Spleen (tissue), 7 donors: Measurements from ENCODE around the gene IRS2.
A peak's percentile ranks its signal among the peaks of the same experiment; 100 is the strongest.

ENCODE experiments used
- POLR2A ChIP-seq, 3 donors: fragments of 450-650 bp; IDR thresholded peaks; one replicate each; pipeline ENCODE4 v1.5.1; 2017; ENCODE audit warnings: antibody characterized with exemption in 3 of 3, mild to moderate bottlenecking in 1 of 3
- POLR2AphosphoS5 ChIP-seq, 3 donors: sonication (generic); formaldehyde crosslinking; IDR thresholded peaks; one replicate each; pipeline ENCODE4 v1.5.1; 2017; ENCODE audit warnings: antibody characterized with exemption in 3 of 3
- TF ChIP-seq, protein P1 (sequence below), 11 experiments: fragments of 200-600 bp in 7 of 11; fragments of 450-650 bp in 4 of 11; sonication (generic) in 4 of 11; IDR thresholded peaks in 8 of 11; conservative IDR thresholded peaks in 3 of 11; 1 replicate in 7 of 11; 2 replicates in 4 of 11; pipeline versions ENCODE4 v1.4.0 to v1.8.0; 2016 to 2021; ENCODE audit warnings: antibody characterized with exemption in 11 of 11, inconsistent platforms in 4 of 11, mild to moderate bottlenecking in 1 of 11
- donor health status: DM: no; HTN: no; CAD: no; lungs with moderate emphysema.
- donor health status: DM: no; HTN: no; CAD: no.
- donor health status: DM: no; HTN: no; CAD: no.

DNA sequence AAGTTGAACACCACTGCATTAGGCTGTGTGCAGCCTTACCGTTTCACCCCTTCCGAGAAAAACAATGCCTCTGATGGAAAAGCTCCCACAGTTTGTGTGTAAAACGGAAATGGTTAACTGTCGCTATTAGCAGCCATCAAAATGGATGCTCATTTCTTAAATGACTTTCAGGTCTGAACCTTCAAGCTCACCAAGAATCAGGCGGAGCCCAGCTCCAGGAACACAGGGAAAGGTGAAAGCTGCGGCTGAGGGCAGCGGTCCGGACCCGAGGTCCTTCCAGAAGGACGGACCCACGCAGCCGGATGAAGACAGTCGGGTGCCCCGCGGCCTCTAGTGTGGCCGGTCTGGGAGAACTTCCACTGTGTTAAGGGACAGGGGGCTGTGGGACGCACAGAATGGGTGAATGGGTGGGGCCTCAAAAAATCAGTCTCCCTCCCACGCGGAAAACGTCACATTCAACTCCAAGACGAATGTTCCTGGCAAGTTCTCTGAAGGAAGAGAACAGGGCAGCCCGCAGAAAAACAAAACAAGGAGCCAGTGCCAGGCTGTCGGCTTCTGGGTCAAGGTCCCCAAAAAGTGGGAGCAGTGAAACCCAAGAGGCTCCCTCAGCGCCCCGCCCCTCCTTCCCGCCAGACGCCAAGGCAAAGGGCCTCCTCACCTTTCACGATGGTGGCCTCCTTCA is 4.9 kb downstream of the IRS2 start:
- TF ChIP-seq, protein P1, sequence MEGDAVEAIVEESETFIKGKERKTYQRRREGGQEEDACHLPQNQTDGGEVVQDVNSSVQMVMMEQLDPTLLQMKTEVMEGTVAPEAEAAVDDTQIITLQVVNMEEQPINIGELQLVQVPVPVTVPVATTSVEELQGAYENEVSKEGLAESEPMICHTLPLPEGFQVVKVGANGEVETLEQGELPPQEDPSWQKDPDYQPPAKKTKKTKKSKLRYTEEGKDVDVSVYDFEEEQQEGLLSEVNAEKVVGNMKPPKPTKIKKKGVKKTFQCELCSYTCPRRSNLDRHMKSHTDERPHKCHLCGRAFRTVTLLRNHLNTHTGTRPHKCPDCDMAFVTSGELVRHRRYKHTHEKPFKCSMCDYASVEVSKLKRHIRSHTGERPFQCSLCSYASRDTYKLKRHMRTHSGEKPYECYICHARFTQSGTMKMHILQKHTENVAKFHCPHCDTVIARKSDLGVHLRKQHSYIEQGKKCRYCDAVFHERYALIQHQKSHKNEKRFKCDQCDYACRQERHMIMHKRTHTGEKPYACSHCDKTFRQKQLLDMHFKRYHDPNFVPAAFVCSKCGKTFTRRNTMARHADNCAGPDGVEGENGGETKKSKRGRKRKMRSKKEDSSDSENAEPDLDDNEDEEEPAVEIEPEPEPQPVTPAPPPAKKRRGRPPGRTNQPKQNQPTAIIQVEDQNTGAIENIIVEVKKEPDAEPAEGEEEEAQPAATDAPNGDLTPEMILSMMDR (IDR thresholded peaks at IDR 0.05 in 8 of 11, conservative IDR thresholded peaks at IDR 0.05 in 3 of 11) = no peak
- TF ChIP-seq POLR2A (IDR thresholded peaks at IDR 0.05) = no peak
- peak in 1 of 3 donors; percentile 7 for TF ChIP-seq POLR2AphosphoS5 (IDR thresholded peaks at IDR 0.05)
